ENCODE results near the gene PLXDC2. TPM values are rescaled to one million over a fixed set of nuclear protein-coding genes. Genes with fewer than 3 reads are reported as not detected.

Gene PLXDC2
- total RNA-seq, 1 donor from 2014 or later = not detected

DNA sequence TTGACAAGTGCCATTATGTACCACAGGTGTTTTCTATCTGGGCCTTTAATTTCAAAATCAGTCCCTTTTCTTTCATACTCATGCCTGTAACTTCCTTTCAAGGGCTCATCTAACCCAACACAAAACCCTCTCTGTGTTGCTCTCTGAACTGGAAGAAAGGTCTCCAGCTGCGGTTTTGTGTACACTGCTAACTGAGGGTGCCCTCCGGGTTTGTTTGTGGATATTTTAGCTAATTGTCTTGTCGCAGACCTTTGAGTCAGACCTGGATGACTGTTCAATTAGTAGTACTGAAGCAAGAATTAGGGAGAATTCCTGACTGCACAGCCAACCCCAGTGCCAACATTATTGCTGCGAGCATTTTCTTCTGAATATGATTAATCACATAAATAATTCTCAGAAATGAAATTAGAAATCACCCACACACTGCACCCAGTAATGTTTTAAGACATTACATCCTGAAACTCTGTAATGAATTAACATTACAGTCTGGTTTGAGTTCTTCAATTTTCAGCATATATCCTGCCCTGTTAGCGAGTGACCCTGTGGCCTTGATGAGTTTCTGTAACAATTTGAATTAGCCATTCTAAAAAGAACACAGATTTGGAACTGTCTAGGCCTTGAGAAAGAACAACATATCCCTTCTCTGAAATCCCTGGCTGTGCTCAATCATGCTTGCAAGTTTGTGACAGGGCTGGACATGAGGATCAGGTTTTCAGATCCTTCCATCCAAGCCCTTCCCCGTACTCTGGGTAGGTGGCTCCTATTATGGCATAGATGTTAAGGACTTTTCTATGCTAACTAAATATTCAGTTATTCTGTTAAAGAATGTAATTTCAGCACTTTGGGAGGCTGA is 460.1 kb downstream of the PLXDC2 start:
- H3K27ac Mint-ChIP-seq = no peak overlapping the region
- H3K9me3 Mint-ChIP-seq = peaks cover 7% of the 10 kb centered on the region
- no peak overlapping the region for H3K4me3 Mint-ChIP-seq
- H3K4me1 Mint-ChIP-seq = no peaks in the 10 kb centered on the region
- no peaks in the 10 kb centered on the region for H3K27me3 Mint-ChIP-seq
- H3K36me3 Mint-ChIP-seq (ENCODE audit: low read depth) = no peaks in the 10 kb centered on the region
- intact Hi-C loops (cut with micrococcal nuclease) = no loop called here
- DNase-seq = no peak

DNA sequence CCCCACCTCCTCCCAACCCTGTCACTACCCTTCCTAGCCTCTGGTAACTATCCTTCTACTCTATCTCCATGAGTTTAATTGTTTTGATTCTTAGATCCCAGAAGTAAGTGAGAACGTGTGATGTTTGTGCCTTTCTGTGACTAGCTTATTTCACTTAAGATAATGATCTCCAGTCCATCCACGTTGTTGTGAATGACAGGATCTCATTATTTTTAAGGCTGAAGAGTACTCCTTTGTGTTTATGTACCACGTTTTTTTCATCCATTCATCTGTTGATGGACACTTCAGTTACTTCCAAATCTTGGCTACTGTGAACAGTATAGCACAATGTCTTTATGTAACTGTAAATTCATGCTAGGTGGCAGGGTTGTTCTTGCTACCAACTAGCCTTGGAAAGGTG is 461.6 kb downstream of the PLXDC2 start:
- Mint-ChIP-seq H3K9me3 (peaks cover 7% of the 10 kb centered on the region), H3K4me3 (no peak overlapping the region), H3K27ac (no peak overlapping the region), H3K27me3 (no peaks in the 10 kb centered on the region), H3K36me3 (ENCODE audit: low read depth) (no peaks in the 10 kb centered on the region), H3K4me1 (no peaks in the 10 kb centered on the region)
- DNase-seq = no peak
- intact Hi-C loops (cut with micrococcal nuclease) = no loop called here

DNA sequence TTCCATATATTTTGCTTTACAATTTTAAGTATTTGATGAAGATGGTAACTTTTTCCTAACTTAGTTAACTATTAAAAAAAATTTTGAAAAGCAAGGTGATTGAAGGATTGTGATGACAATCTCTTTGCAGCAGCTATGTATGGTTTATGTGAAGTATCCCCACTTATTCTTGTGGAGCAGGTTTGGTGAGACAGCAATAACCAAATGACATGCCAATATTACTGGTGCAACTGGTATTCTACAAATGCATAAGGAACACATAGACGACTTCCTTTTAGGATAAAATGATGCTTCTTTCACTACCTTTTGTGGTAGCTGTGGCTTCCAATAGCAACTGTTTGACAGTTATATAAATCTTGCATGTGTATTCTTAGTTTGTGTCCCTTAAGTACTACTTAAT is 465.3 kb downstream of the PLXDC2 start:
- intact Hi-C loops (cut with micrococcal nuclease) = no loop called here
- Mint-ChIP-seq H3K27ac (no peak overlapping the region), H3K4me3 (no peak overlapping the region), H3K9me3 (peaks cover 7% of the 10 kb centered on the region), H3K36me3 (ENCODE audit: low read depth) (no peaks in the 10 kb centered on the region), H3K27me3 (no peaks in the 10 kb centered on the region), H3K4me1 (no peaks in the 10 kb centered on the region)
- no peak for DNase-seq

DNA sequence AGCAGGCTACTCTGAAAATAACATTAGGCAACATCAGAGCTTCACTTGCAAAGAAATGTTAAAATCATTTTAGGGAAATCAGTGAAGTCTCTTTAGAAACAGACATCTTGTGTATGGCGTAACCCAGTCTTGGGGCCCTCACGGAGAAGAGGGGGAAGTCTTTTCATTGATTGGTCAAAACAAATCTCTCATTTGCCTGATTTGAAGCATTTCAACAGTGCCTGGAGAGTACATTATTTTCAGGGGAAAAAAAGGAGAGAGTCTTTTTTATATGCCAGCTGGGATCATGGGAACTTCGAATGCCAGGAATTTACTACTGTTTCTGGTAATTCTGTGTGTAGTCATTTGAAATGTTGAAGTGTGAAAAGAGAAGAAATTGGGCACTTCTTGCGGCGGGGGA is 471.4 kb downstream of the PLXDC2 start:
- intact Hi-C loops (cut with micrococcal nuclease) = no loop called here
- H3K9me3 Mint-ChIP-seq = no peaks in the 10 kb centered on the region
- H3K27me3 Mint-ChIP-seq = no peaks in the 10 kb centered on the region
- no peak overlapping the region for H3K27ac Mint-ChIP-seq
- no peaks in the 10 kb centered on the region for H3K36me3 Mint-ChIP-seq (ENCODE audit: low read depth)
- H3K4me1 Mint-ChIP-seq = no peaks in the 10 kb centered on the region
- DNase-seq = no peak
- H3K4me3 Mint-ChIP-seq = no peak overlapping the region

DNA sequence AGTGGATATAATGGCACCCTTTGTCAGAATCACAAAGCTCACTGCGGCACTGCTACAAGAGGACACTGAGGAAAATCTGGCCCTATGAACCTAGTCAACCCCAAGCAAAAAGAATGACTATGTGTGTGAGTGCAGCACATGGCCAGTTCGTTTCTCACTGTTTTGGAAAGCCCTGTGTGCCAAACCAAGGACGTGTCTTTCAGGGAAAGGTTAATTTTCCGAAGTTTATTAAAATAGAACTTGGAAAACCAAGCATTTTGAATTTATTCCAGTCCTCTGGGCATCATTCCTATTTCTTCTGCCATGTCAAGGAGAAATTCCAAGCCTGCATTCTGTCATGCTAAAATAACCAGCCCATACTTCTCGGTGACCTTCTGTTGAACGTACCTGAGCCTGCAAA is 471.8 kb downstream of the PLXDC2 start:
- no peak for DNase-seq
- Mint-ChIP-seq H3K27ac (no peak overlapping the region), H3K4me3 (no peak overlapping the region), H3K4me1 (no peaks in the 10 kb centered on the region), H3K9me3 (no peaks in the 10 kb centered on the region), H3K36me3 (ENCODE audit: low read depth) (no peaks in the 10 kb centered on the region), H3K27me3 (no peaks in the 10 kb centered on the region)
- intact Hi-C loops (cut with micrococcal nuclease) = no loop called here

DNA sequence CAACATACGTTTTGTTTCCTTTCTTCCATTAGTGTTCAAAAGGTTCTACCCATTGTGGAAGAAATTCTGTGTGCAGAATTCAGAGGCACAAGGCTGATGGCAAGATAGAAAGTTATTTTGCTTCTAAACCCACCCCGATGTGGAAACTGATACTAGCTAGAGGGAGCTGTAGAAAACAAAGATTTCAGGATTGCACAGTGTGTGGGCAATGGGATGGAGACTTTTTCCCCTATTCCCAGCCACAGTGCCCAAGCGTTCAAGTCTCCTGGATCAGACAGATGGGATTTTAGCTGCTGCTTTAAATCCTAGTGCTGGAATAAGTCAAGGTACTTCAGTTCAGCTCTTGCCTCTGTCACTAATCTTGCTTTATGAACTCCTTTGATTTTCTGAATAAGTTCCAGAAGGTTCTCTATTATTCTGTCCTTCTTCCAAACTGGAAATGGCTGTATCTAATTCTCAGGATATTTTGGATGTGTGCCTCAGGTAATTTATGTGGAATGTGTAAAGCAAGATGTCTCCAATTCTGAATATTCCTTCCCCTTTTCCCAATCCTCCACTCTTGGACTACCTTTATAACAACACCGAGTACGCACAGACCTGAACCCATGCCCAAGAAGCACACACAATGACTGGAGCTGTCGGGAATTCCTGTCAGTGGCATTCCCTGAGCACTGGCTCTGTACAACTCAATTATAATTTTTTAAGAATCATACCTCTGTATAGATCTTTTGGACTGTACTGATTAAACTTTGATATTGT is 473.0 kb downstream of the PLXDC2 start:
- H3K27me3 Mint-ChIP-seq = no peaks in the 10 kb centered on the region
- no peaks in the 10 kb centered on the region for H3K9me3 Mint-ChIP-seq
- no peak for DNase-seq
- no peak overlapping the region for H3K4me3 Mint-ChIP-seq
- no peaks in the 10 kb centered on the region for H3K4me1 Mint-ChIP-seq
- no peaks in the 10 kb centered on the region for H3K36me3 Mint-ChIP-seq (ENCODE audit: low read depth)
- intact Hi-C loops (cut with micrococcal nuclease) = no loop called here
- no peak overlapping the region for H3K27ac Mint-ChIP-seq

DNA sequence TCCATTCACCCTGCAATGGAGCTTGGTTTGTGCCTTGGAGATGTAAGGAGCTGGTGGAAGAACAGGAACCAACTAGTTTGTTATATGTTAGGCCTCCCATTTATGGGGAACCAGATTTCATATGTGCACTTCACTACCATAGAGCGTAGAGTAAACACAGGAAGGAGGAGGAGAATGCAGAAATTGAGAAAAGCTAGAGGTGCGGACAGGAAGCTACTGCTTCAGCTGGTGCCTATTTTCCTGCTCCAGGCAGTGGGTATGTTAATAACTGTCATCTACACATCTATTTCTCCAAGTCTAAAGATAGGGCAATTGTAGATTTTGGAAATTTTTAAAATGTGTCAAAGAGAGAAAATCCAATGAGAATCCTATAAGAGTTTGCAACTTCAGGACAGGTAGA is 482.2 kb downstream of the PLXDC2 start:
- intact Hi-C loops (cut with micrococcal nuclease) = no loop called here
- Mint-ChIP-seq H3K4me3 (no peak overlapping the region), H3K27ac (no peak overlapping the region), H3K9me3 (peaks cover 16% of the 10 kb centered on the region), H3K27me3 (no peaks in the 10 kb centered on the region), H3K36me3 (ENCODE audit: low read depth) (no peaks in the 10 kb centered on the region), H3K4me1 (no peaks in the 10 kb centered on the region)
- no peak for DNase-seq

DNA sequence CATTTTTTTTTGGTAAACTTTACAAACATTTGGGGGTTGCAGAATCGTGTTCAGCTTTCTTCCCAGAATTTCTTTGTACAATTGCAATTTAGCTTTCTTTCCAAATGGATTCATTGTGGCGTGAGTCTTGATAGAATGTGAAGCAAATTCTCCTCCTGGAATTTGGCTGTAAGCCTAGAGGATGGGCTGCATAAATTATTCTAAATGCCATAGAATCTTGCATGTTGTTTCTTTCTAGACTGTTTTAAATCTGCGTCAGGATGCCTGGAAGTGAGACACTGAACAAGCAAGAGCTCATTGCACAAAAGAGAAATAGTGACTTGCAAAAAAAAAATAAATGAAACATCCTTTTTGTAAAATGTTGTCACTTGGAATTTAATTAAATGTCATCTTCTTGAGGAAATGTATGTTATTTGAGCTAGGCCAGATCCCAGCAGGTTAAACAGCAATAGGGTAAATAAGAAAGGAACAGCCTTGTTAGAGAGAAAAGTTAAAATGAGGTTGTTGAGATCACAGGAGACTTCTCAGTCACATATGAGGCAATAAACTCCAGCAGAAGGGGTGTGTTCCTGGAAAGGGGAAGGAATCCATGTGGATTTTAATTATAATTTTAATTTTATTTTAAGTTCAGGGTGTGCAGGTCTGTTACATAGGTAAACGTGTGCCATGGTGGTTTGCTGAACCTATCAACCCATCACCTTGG is 483.0 kb downstream of the PLXDC2 start:
- Mint-ChIP-seq H3K36me3 (ENCODE audit: low read depth) (no peaks in the 10 kb centered on the region), H3K4me1 (no peaks in the 10 kb centered on the region), H3K27ac (no peak overlapping the region), H3K4me3 (no peak overlapping the region), H3K9me3 (peaks cover 16% of the 10 kb centered on the region), H3K27me3 (no peaks in the 10 kb centered on the region)
- no peak for DNase-seq
- intact Hi-C loops (cut with micrococcal nuclease) = no loop called here

DNA sequence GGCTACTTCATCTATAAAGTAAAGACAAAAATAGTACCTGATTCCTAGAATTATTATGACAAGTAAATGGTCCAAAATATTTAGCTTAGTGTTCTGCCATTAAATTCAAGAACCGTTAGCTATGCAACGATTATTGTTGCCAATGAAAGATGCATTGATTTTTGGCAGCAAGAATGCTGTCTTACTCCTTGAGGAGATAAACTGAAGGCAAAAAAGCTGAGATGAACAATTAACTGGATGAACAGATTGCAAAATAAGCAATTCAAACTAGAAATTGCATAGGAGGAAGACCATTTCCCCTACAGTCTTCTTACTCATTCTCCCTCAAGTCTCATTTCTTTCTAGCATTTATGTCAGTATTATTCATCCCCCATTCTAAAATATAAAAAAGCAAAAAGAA is 484.5 kb downstream of the PLXDC2 start:
- H3K9me3 Mint-ChIP-seq = peaks cover 7% of the 10 kb centered on the region
- H3K27ac Mint-ChIP-seq = no peak overlapping the region
- H3K4me1 Mint-ChIP-seq = no peaks in the 10 kb centered on the region
- H3K27me3 Mint-ChIP-seq = no peaks in the 10 kb centered on the region
- no peak for DNase-seq
- H3K36me3 Mint-ChIP-seq (ENCODE audit: low read depth) = no peaks in the 10 kb centered on the region
- H3K4me3 Mint-ChIP-seq = no peak overlapping the region
- intact Hi-C loops (cut with micrococcal nuclease) = no loop called here

DNA sequence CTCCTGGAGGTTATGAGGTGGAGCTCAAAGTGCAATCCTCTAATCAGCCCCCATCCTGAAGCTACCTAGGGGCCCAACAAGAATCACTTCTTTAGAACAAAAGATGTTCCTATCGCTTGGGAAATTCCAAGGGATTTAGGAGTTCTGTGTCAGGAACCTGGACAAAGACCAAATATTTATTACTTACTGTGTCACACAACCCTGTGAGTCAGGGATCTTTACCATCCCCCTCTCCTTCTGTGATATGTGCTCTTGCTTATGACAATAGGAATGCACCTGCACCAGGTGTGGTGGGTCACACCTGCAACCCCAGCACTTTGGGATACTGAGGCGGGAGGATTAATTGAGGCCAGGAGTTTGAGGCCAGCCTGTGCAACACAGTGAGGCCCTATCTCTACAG is 485.8 kb downstream of the PLXDC2 start:
- intact Hi-C loops (cut with micrococcal nuclease) = no loop called here
- H3K9me3 Mint-ChIP-seq = peaks cover 7% of the 10 kb centered on the region
- no peaks in the 10 kb centered on the region for H3K4me1 Mint-ChIP-seq
- no peaks in the 10 kb centered on the region for H3K27me3 Mint-ChIP-seq
- no peak overlapping the region for H3K4me3 Mint-ChIP-seq
- DNase-seq = no peak
- no peaks in the 10 kb centered on the region for H3K36me3 Mint-ChIP-seq (ENCODE audit: low read depth)
- no peak overlapping the region for H3K27ac Mint-ChIP-seq

DNA sequence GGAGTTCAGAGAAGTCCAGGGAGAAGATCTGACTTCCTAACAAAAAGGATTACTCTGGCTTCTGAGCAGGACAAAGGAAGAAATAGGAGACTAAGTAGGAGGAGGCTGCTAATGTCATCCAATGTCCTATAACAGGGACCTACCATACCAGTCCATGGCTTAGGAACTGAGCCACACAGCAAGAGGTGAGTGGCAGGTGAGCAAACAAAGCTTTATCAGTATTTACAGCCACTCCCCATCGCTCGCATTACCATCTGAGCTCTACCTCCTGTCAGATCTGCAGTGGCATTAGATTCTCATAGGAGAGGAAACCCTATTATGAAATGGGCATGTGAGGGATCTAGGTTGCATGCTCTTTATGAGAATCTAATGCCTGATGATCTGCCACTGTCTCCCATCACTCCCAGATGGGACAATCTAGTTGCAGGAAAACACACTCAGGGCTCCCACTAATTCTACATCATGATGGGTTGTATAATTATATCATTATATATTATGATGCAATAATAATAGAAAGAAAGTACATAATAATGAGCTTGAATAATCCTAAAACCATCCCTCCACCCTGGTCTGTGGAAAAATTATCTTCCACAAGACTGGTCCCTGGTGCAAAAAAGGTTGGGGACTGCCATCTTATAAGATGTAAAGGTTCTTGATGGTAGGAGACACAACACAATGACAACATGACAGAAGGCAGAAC is 487.4 kb downstream of the PLXDC2 start:
- Mint-ChIP-seq H3K27me3 (no peaks in the 10 kb centered on the region), H3K4me3 (no peak overlapping the region), H3K36me3 (ENCODE audit: low read depth) (no peaks in the 10 kb centered on the region), H3K27ac (no peak overlapping the region), H3K4me1 (no peaks in the 10 kb centered on the region), H3K9me3 (peaks cover 11% of the 10 kb centered on the region)
- no peak for DNase-seq
- intact Hi-C loops (cut with micrococcal nuclease) = no loop called here

DNA sequence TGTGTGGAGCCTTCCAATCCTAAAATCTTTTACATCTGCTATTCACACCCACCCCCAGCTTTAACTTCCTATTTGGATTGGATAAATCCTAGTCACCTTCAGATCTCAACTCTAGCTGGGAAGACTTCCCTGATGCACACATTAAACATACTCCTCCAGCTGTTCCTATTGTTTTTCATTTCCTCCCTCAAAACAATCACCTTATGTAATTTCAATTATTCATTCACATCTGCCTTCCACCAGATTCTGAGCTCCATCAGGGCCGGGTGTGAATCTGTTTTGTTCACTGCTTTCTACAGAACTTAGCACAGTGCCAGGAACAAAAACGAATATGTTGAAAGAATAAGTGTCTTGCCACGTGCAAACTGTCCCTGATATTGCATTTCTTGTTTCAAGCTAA is 497.4 kb downstream of the PLXDC2 start:
- Mint-ChIP-seq H3K27me3 (no peaks in the 10 kb centered on the region), H3K27ac (no peak overlapping the region), H3K4me3 (no peak overlapping the region), H3K4me1 (no peaks in the 10 kb centered on the region), H3K36me3 (ENCODE audit: low read depth) (no peaks in the 10 kb centered on the region), H3K9me3 (peaks cover 2% of the 10 kb centered on the region)
- DNase-seq = no peak
- intact Hi-C loops (cut with micrococcal nuclease) = no loop called here

DNA sequence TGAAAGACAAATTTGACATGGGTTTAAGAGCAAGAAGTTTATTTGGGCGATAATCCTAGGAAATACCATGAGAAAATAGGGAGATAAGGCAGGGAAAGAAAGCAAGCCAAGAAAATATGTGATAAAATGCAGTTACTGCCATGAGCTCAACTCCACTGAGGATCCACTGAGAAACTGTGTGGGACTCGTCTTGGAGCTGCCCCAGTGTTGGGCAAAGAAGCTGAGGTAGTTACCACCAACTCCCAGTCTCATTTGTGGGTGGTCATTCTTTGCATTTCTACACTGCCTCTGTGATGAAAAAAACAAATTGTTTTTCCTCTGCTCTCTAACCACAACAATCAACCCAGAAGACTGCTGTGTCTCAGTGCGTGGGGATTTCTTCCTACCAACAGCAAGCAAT is 498.2 kb downstream of the PLXDC2 start:
- intact Hi-C loops (cut with micrococcal nuclease) = no loop called here
- Mint-ChIP-seq H3K9me3 (no peaks in the 10 kb centered on the region), H3K36me3 (ENCODE audit: low read depth) (no peaks in the 10 kb centered on the region), H3K4me3 (no peak overlapping the region), H3K27ac (no peak overlapping the region), H3K4me1 (no peaks in the 10 kb centered on the region), H3K27me3 (no peaks in the 10 kb centered on the region)
- DNase-seq = no peak

DNA sequence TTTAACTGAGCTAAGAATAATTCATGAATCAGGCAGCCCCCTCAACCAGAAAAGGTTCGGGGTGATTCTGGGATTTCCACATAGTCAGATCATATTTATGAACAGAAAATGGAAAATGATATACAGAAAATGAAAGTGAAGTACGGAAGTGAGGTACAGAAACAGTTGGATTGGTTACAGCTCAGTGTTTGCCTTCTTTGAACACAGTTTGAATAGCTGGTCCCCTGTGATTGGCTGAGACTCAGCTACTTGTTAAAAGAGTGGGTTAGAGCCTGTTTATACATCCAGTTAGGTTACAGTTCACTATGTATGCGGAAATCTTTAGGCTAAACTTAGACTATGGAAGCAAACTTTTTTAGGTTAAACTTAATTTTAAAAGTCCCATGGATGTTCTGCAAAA is 511.7 kb downstream of the PLXDC2 start:
- intact Hi-C loops (cut with micrococcal nuclease) = no loop called here
- Mint-ChIP-seq H3K9me3 (peaks cover 3% of the 10 kb centered on the region), H3K4me3 (no peak overlapping the region), H3K27me3 (no peaks in the 10 kb centered on the region), H3K27ac (no peak overlapping the region), H3K36me3 (ENCODE audit: low read depth) (no peaks in the 10 kb centered on the region), H3K4me1 (no peaks in the 10 kb centered on the region)
- no peak for DNase-seq

Measured in activated CD4-positive, alpha-beta T cell treated with anti-CD3 and anti-CD28 coated beads, Interleukin-2, amount 10 ng/mL, durations not matched to agents 24 days and 14 days (primary cell).